BLaER1 treated with 17β-estradiol and CSF1 and Interleukin-3, amounts not matched to agents 10 nM and 100 nM (cell line): ENCODE data around the gene SAMD4A.

Experiments
- H3K27ac ChIP-seq, 11 experiments: shearing (Covaris generic); formaldehyde crosslinking; 2 replicates each; pipeline ENCODE4 v1.8.1; 2022
- H3K27me3 ChIP-seq, 11 experiments: shearing (Covaris generic); formaldehyde crosslinking; 2 replicates each; pipeline ENCODE4 v1.8.1; 2022
- H3K36me3 ChIP-seq, 11 experiments: shearing (Covaris generic); formaldehyde crosslinking; 2 replicates each; pipeline ENCODE4 v1.8.1; 2022
- H3K4me1 ChIP-seq, 10 experiments: shearing (Covaris generic); formaldehyde crosslinking; 2 replicates each; pipeline ENCODE4 v1.8.1; 2022
- H3K4me2 ChIP-seq, 11 experiments: shearing (Covaris generic); formaldehyde crosslinking; 2 replicates each; pipeline ENCODE4 v1.8.1; 2022
- H3K4me3 ChIP-seq, 10 experiments: shearing (Covaris generic); formaldehyde crosslinking; 2 replicates each; pipeline ENCODE4 v1.8.1; 2022
- H3K9ac ChIP-seq, 11 experiments: shearing (Covaris generic); formaldehyde crosslinking; 2 replicates each; pipeline ENCODE4 v1.8.1; 2022
- H3K9me3 ChIP-seq, 11 experiments: shearing (Covaris generic); formaldehyde crosslinking; replicated peaks in 1 of 11; 2 replicates each; pipeline ENCODE4 v1.8.1; 2022
- H4K20me1 ChIP-seq, 11 experiments: shearing (Covaris generic); formaldehyde crosslinking; 2 replicates each; pipeline ENCODE4 v1.8.1; 2022
- Cebpa-rat ChIP-seq, 11 experiments: shearing (Covaris generic); IDR thresholded peaks; 2 replicates each; pipeline ENCODE4 v1.8.1; 2022

The SAMD4A gene

DNA sequence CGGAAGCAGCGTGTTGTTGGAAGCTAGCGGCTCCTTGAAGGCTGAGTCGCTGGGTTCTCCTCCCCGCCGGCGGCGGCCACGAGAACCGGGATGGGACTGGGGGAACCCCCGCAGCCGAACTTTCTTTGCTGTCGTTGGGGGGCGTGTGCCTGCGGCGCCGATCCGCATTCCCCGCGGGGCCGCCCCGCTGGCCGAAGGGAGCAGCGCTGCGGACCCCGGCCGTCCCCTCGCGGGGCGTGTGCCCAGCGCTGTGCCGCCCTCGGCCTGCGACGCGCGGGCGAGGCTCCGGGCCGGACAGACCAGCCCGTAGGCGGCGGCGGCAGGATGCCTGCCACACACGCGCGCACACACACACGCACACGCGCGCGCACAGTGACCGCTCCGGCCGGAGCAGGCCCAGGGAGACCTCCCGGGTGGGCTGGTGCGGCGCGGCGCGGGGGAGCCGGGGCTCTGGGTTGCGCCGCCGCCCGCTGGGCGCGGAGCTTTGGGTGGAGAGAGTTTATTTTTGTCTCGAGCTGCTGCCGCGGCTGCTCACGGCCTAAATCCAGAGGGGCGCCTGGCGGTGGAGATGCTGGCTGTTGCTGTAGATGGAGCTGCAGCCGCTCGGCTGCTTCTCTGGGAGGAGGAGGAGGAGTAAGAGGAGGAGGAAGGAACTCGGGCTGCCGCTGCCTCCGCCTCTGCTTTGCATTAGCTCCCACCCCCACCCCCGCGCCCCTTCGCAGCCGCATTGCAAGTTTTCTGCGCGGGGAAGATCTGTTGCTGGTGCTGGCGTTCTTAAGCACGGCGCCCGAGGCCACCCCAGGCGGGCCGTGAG, at the start of gene SAMD4A:
Gene SAMD4A (plus strand): TSS at position 719 of the 814 bp plus-strand sequence. CDS start 789 bp downstream, outside the sequence.
- H3K4me3 ChIP-seq: peak within 1 kb of the TSS; percentile 81 to 95 (median 88)
- H3K27me3 ChIP-seq: peaks cover 0 to 25% (median 20%) of the 10 kb centered on the region in 11 experiments; a peak in 12 of 22 replicates
- H3K27ac ChIP-seq: peak within 1 kb of the TSS; percentile 73 to 92 (median 86)
- no peak for TF ChIP-seq Cebpa-rat (IDR thresholded peaks at IDR 0.05)
- peaks cover under 1 to 7% (median 6%) of the 10 kb centered on the region in 11 experiments; a peak in 19 of 22 replicates for H3K9me3 ChIP-seq
- peaks cover 0 to 19% (median 8%) of the 10 kb centered on the region in 11 experiments; a peak in 16 of 22 replicates for H3K36me3 ChIP-seq
- H3K4me1 ChIP-seq: peaks cover 32 to 41% (median 35%) of the 10 kb centered on the region in 10 experiments
- peak within 1 kb of the TSS; percentile 91 to 100 (median 99) for H3K4me2 ChIP-seq
- H4K20me1 ChIP-seq: peaks cover 0 to 25% (median 8%) of the 10 kb centered on the region in 11 experiments; a peak in 10 of 22 replicates
- H3K9ac ChIP-seq: peak within 1 kb of the TSS; percentile 79 to 96 (median 88)

GRCh38 chr14:54524410-54524809, 42.5 kb upstream of the SAMD4A start:
- Histone ChIP-seq H3K4me2 (no peak overlapping the region), H3K4me3 (no peak overlapping the region), H4K20me1 (peaks cover 0 to 8% (median 0%) of the 10 kb centered on the region in 11 experiments; a peak in 2 of 22 replicates), H3K9me3 (no peaks in the 10 kb centered on the region), H3K36me3 (peaks cover 34 to 86% (median 53%) of the 10 kb centered on the region in 11 experiments), H3K9ac (no peak overlapping the region), H3K4me1 (no peaks in the 10 kb centered on the region), H3K27me3 (no peaks in the 10 kb centered on the region), H3K27ac (no peak overlapping the region)
- TF ChIP-seq Cebpa-rat (IDR thresholded peaks at IDR 0.05): no peak

GRCh38 chr14:54528973-54529372, 38.0 kb upstream of the SAMD4A start:
- Histone ChIP-seq H3K4me3 (no peak overlapping the region), H3K27ac (no peak overlapping the region), H3K9ac (no peak overlapping the region), H3K27me3 (no peaks in the 10 kb centered on the region), H3K36me3 (peaks cover 26 to 76% (median 43%) of the 10 kb centered on the region in 11 experiments), H3K9me3 (no peaks in the 10 kb centered on the region), H3K4me2 (no peak overlapping the region), H3K4me1 (peaks cover 0 to 12% (median 0%) of the 10 kb centered on the region in 10 experiments; a peak in 6 of 20 replicates), H4K20me1 (peaks cover 0 to 5% (median 0%) of the 10 kb centered on the region in 11 experiments; a peak in 1 of 22 replicates)
- TF ChIP-seq Cebpa-rat (IDR thresholded peaks at IDR 0.05): no peak

DNA sequence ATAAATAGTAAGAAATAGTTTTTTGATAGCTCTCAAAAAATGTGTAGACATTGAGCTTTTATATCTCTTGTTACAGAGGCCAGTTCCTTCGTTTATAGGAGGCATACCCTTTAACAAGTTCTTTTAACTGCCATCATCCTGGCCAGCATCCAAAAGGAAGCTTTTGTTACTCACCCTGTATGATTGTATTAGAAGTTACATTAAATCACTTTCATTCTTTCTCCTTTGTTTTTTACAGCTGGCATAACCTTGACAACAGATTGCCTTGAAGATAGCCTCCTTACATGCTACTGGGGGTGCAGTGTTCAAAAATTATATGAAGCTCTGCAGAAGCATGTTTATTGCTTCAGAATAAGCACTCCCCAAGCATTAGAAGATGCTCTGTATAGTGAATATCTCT, 37.1 kb upstream of the SAMD4A start:
- Histone ChIP-seq H3K27me3 (no peaks in the 10 kb centered on the region), H3K4me2 (no peak overlapping the region)

GRCh38 chr14:54532111-54533012, 34.6 kb upstream of the SAMD4A start:
- Histone ChIP-seq H3K4me3 (no peak overlapping the region), H3K36me3 (peaks cover 9 to 68% (median 28%) of the 10 kb centered on the region in 11 experiments; a peak in 19 of 22 replicates), H3K27ac (no peak overlapping the region; a peak in 1 of 22 replicates)

More for the DNA sequence above, 37.1 kb upstream of the SAMD4A start:
- TF ChIP-seq Cebpa-rat (IDR thresholded peaks at IDR 0.05): no peak
- H3K4me1 ChIP-seq: peaks cover 0 to 12% (median 0%) of the 10 kb centered on the region in 10 experiments; a peak in 6 of 20 replicates
- no peak overlapping the region for H3K27ac ChIP-seq
- H3K36me3 ChIP-seq: peaks cover 19 to 72% (median 39%) of the 10 kb centered on the region in 11 experiments
- H3K9me3 ChIP-seq: no peaks in the 10 kb centered on the region
- H4K20me1 ChIP-seq: peaks cover 0 to 3% (median 0%) of the 10 kb centered on the region in 11 experiments; a peak in 1 of 22 replicates
- no peak overlapping the region for H3K4me3 ChIP-seq
- no peak overlapping the region for H3K9ac ChIP-seq

GRCh38 chr14:54533100-54533499, 33.8 kb upstream of the SAMD4A start:
- H3K27me3 ChIP-seq: no peaks in the 10 kb centered on the region
- TF ChIP-seq Cebpa-rat (IDR thresholded peaks at IDR 0.05): no peak
- H3K9me3 ChIP-seq: no peaks in the 10 kb centered on the region
- peak overlapping the region in 2 of 11 experiments; percentile 29 to 54; a peak in 1 of 22 replicates for H3K4me2 ChIP-seq
- H4K20me1 ChIP-seq: no peaks in the 10 kb centered on the region
- no peak overlapping the region for H3K4me3 ChIP-seq
- no peak overlapping the region for H3K9ac ChIP-seq
- peaks cover 0 to 12% (median 0%) of the 10 kb centered on the region in 10 experiments; a peak in 6 of 20 replicates for H3K4me1 ChIP-seq
- peaks cover 12 to 68% (median 23%) of the 10 kb centered on the region in 11 experiments; a peak in 21 of 22 replicates for H3K36me3 ChIP-seq
- no peak overlapping the region; a peak in 1 of 22 replicates for H3K27ac ChIP-seq

More at GRCh38 chr14:54532111-54533012, 34.6 kb upstream of the SAMD4A start:
- no peaks in the 10 kb centered on the region for H4K20me1 ChIP-seq
- TF ChIP-seq Cebpa-rat (IDR thresholded peaks at IDR 0.05): no peak
- H3K9me3 ChIP-seq: no peaks in the 10 kb centered on the region
- H3K4me1 ChIP-seq: peaks cover 0 to 12% (median 0%) of the 10 kb centered on the region in 10 experiments; a peak in 6 of 20 replicates
- H3K9ac ChIP-seq: no peak overlapping the region
- peak overlapping the region in 3 of 11 experiments; percentile 23 to 54 (median 29); a peak in 6 of 22 replicates for H3K4me2 ChIP-seq
- no peaks in the 10 kb centered on the region for H3K27me3 ChIP-seq

DNA sequence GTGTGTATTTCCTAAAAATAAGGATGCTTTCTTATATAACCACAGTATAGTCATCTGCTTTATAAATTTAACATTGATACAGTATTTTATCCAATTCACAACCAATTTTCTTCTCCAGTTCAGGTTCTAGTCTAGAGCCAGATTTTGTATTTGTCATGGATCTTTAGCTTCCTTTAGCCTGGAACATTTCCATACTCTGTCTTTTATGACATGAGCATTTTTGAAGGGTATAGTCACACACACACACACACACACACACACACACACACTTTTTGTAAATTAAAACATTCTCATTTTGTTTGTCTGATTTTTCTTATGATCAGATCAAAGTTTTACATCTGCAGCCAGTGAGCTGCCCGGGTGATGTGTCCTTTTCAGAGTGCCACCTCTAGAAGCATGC, 31.8 kb upstream of the SAMD4A start:
- no peak overlapping the region for H3K4me2 ChIP-seq
- peaks cover 9 to 68% (median 27%) of the 10 kb centered on the region in 11 experiments; a peak in 21 of 22 replicates for H3K36me3 ChIP-seq
- H4K20me1 ChIP-seq: no peaks in the 10 kb centered on the region
- TF ChIP-seq Cebpa-rat (IDR thresholded peaks at IDR 0.05): no peak
- no peaks in the 10 kb centered on the region for H3K9me3 ChIP-seq
- no peak overlapping the region for H3K27ac ChIP-seq
- no peak overlapping the region for H3K9ac ChIP-seq
- peaks cover 0 to 12% (median 0%) of the 10 kb centered on the region in 10 experiments; a peak in 6 of 20 replicates for H3K4me1 ChIP-seq
- H3K27me3 ChIP-seq: no peaks in the 10 kb centered on the region
- H3K4me3 ChIP-seq: no peak overlapping the region

- Histone ChIP-seq H3K9ac (no peak overlapping the region), H3K4me3 (no peak overlapping the region), H3K4me1 (peaks cover 0 to 12% (median 0%) of the 10 kb centered on the region in 10 experiments; a peak in 6 of 20 replicates), H3K36me3 (peaks cover 6 to 68% (median 27%) of the 10 kb centered on the region in 11 experiments; a peak in 21 of 22 replicates), H4K20me1 (no peaks in the 10 kb centered on the region), H3K27me3 (no peaks in the 10 kb centered on the region), H3K9me3 (no peaks in the 10 kb centered on the region), H3K4me2 (no peak overlapping the region), H3K27ac (no peak overlapping the region)
- no peak for TF ChIP-seq Cebpa-rat (IDR thresholded peaks at IDR 0.05)
Observed at GRCh38 chr14:54535646-54536045, 31.3 kb upstream of the SAMD4A start.
